Measurements from ENCODE around the gene TNNI3K. TPM values are rescaled to one million over a fixed set of nuclear protein-coding genes. Genes with fewer than 3 reads are reported as not detected.

Gene TNNI3K
- total RNA-seq, 1 donor from 2014 or later, result not detected

GRCh38 chr1:74431531-74431930, 196.3 kb downstream of the TNNI3K start:
- Mint-ChIP-seq H3K4me3 (ENCODE audit: unreplicated experiment) (no peak overlapping the region), H3K27me3 (ENCODE audit: unreplicated experiment) (peaks cover 4% of the 10 kb centered on the region), H3K27ac (ENCODE audit: unreplicated experiment) (no peak overlapping the region), H3K36me3 (ENCODE audit: unreplicated experiment) (no peaks in the 10 kb centered on the region), H3K9me3 (ENCODE audit: unreplicated experiment) (no peaks in the 10 kb centered on the region), H3K4me1 (ENCODE audit: unreplicated experiment) (no peaks in the 10 kb centered on the region)
- DNase-seq (ENCODE audit: extremely low spot score, unreplicated experiment), result no peak
- TF ChIP-seq, protein P1, sequence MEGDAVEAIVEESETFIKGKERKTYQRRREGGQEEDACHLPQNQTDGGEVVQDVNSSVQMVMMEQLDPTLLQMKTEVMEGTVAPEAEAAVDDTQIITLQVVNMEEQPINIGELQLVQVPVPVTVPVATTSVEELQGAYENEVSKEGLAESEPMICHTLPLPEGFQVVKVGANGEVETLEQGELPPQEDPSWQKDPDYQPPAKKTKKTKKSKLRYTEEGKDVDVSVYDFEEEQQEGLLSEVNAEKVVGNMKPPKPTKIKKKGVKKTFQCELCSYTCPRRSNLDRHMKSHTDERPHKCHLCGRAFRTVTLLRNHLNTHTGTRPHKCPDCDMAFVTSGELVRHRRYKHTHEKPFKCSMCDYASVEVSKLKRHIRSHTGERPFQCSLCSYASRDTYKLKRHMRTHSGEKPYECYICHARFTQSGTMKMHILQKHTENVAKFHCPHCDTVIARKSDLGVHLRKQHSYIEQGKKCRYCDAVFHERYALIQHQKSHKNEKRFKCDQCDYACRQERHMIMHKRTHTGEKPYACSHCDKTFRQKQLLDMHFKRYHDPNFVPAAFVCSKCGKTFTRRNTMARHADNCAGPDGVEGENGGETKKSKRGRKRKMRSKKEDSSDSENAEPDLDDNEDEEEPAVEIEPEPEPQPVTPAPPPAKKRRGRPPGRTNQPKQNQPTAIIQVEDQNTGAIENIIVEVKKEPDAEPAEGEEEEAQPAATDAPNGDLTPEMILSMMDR (IDR thresholded peaks at IDR 0.05), result no peak

DNA sequence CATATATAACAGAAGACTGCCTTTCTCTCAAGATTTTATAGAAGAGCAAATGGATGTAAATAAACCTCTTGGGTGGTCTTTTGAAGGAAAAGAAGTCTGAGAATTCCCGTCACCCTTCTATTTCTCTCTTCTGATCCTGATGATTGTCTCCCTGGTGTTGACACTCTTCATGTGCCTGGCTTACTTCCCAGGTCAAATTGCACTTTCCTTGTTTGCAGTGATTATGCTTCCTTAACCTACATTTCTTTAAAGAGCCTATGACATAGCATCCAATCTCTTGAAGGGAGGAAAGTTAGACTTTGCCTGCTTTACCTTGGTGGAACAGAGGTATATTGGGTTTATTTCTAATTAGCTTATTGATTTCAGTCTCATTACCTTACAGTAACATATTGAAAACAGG, 197.1 kb downstream of the TNNI3K start:
- TF ChIP-seq, protein P1 (IDR thresholded peaks at IDR 0.05), result no peak
- Mint-ChIP-seq H3K4me3 (ENCODE audit: unreplicated experiment) (no peak overlapping the region), H3K27me3 (ENCODE audit: unreplicated experiment) (peaks cover 4% of the 10 kb centered on the region), H3K4me1 (ENCODE audit: unreplicated experiment) (no peaks in the 10 kb centered on the region), H3K36me3 (ENCODE audit: unreplicated experiment) (no peaks in the 10 kb centered on the region), H3K9me3 (ENCODE audit: unreplicated experiment) (no peaks in the 10 kb centered on the region), H3K27ac (ENCODE audit: unreplicated experiment) (no peak overlapping the region)
- DNase-seq (ENCODE audit: extremely low spot score, unreplicated experiment), result no peak

DNA sequence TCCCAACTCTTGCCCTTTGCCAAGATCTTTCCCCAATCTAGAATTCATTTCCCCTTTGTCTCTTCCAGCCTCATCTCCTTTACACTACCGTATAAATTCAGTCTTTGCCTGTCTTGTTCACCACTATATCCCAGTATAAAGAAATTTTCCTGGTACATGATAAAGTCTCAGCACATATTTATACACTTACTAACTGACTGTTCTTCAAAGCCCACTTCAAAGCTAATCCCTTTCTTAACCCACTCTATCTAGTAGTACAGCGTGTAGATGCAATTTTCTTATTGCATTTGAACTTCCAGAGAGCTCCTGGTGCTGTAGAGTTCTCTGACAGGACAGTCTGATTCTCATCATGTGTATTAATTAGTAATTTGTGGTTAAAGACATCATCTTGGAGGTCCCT, 199.1 kb downstream of the TNNI3K start:
- Mint-ChIP-seq H3K27ac (ENCODE audit: unreplicated experiment) (no peak overlapping the region), H3K4me1 (ENCODE audit: unreplicated experiment) (no peaks in the 10 kb centered on the region), H3K9me3 (ENCODE audit: unreplicated experiment) (no peaks in the 10 kb centered on the region), H3K36me3 (ENCODE audit: unreplicated experiment) (no peaks in the 10 kb centered on the region), H3K4me3 (ENCODE audit: unreplicated experiment) (no peak overlapping the region), H3K27me3 (ENCODE audit: unreplicated experiment) (peaks cover 4% of the 10 kb centered on the region)
- TF ChIP-seq, protein P1 (IDR thresholded peaks at IDR 0.05), result no peak
- no peak for DNase-seq (ENCODE audit: extremely low spot score, unreplicated experiment)

DNA sequence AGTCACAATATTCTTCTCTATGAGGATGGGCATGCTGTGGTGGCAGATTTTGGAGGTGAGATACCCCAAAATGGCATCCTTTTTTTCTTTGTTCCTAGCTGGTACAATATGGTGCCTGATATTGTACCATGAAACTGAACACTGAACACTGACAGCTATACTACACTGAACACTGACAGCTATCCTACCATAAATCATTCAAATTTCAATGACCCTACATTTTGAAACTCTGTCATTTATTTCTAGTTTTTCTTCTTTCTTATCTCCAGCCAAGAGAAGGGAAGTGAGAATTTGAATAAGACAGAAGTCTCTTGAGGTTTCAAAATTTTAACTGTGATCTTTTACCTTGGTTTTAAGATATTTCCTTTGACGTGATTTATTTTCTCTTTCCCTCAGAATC, 200.9 kb downstream of the TNNI3K start:
- DNase-seq (ENCODE audit: extremely low spot score, unreplicated experiment), result no peak
- Mint-ChIP-seq H3K27me3 (ENCODE audit: unreplicated experiment) (peaks cover 4% of the 10 kb centered on the region), H3K4me1 (ENCODE audit: unreplicated experiment) (no peaks in the 10 kb centered on the region), H3K36me3 (ENCODE audit: unreplicated experiment) (no peaks in the 10 kb centered on the region), H3K27ac (ENCODE audit: unreplicated experiment) (no peak overlapping the region), H3K9me3 (ENCODE audit: unreplicated experiment) (no peaks in the 10 kb centered on the region), H3K4me3 (ENCODE audit: unreplicated experiment) (no peak overlapping the region)
- TF ChIP-seq, protein P1 (IDR thresholded peaks at IDR 0.05), result no peak

GRCh38 chr1:74437035-74437434, 201.8 kb downstream of the TNNI3K start:
- no peak for DNase-seq (ENCODE audit: extremely low spot score, unreplicated experiment)
- no peaks in the 10 kb centered on the region for H3K4me1 Mint-ChIP-seq (ENCODE audit: unreplicated experiment)
- H3K27me3 Mint-ChIP-seq (ENCODE audit: unreplicated experiment), result peaks cover 4% of the 10 kb centered on the region
- TF ChIP-seq, protein P1 (IDR thresholded peaks at IDR 0.05), result no peak
- H3K27ac Mint-ChIP-seq (ENCODE audit: unreplicated experiment), result no peak overlapping the region
- H3K36me3 Mint-ChIP-seq (ENCODE audit: unreplicated experiment), result no peaks in the 10 kb centered on the region
- H3K4me3 Mint-ChIP-seq (ENCODE audit: unreplicated experiment), result no peak overlapping the region
- H3K9me3 Mint-ChIP-seq (ENCODE audit: unreplicated experiment), result no peaks in the 10 kb centered on the region

Measured in osteocyte (in vitro differentiated cells).